Activated CD4-positive, alpha-beta T cell treated with anti-CD3 and anti-CD28 coated beads, Interleukin-2, amount 10 ng/mL, durations not matched to agents 7 days and 5 days (primary cell): ENCODE data around the gene LDLRAD4. TPM values are rescaled to one million over a fixed set of nuclear protein-coding genes. Genes with fewer than 3 reads are reported as not detected.

Source experiments
- CTCF ChIA-PET: fragments of 350-600 bp; sonication (Branson Sonifier 250); formaldehyde crosslinking; loops from one replicate; lab custom pipeline; 2021; ENCODE audit warnings: antibody characterized with exemption; lab: Charles Lee
- POLR2A ChIA-PET: fragments of 350-600 bp; sonication (Branson Sonifier 250); formaldehyde crosslinking; loops from one replicate; lab custom pipeline; 2021; ENCODE audit warnings: antibody characterized with exemption; lab: Charles Lee
- DNase-seq: peaks from one replicate; pipeline ENCODE4 v3.0.0-alpha.2; 2020
- H3K27ac Mint-ChIP-seq: one replicate; pipeline ENCODE4 v1.8.0; 2021; ENCODE audit warnings: mild to moderate bottlenecking, moderate library complexity, mixed read lengths
- H3K27me3 Mint-ChIP-seq: one replicate; pipeline ENCODE4 v1.8.0; 2021; ENCODE audit warnings: mixed read lengths
- H3K36me3 Mint-ChIP-seq: one replicate; pipeline ENCODE4 v1.8.0; 2021; ENCODE audit warnings: low read depth, mixed read lengths
- H3K4me1 Mint-ChIP-seq: one replicate; pipeline ENCODE4 v1.8.0; 2021; ENCODE audit warnings: mixed read lengths
- H3K4me3 Mint-ChIP-seq: one replicate; pipeline ENCODE4 v1.8.0; 2021; ENCODE audit warnings: mild to moderate bottlenecking, moderate library complexity, mixed read lengths
- H3K9me3 Mint-ChIP-seq: one replicate; pipeline ENCODE4 v1.8.0; 2021; ENCODE audit warnings: mixed read lengths
- total RNA-seq, 2 experiments: library from RNA; stranded (reverse); gene quantifications; one replicate each; pipeline ENCODE4 v1.2.3, GENCODE V29; 2021

The LDLRAD4 gene
- total RNA-seq, 2 experiments from 2014 or later = 23.8 to 28.6 TPM

DNA sequence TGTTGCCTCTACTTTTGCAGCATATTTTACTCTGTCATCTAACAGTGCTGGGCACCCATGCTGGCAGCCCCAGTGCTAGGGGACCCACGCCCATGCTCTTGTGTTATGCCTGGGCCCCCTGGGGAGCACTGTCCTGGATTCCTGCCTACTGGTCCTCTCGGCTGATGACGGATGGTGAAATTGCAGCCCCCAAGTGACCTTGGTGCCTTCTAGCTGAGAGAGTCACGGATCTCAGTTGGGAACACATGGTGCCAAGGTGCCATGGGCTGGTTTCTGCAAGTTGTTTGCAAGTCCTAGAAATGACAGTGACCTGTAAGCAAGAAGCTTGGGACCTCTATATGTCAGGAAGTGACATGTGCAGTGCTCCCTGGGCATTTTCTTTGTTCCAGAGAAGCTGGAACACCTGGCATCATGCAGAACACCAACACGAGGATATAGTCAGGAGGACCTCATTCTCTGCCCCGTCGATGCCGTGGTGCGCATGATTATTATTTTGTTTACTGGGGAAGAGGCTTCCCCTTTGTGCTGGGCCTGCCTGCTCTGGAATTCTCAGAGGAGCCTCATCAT is 187.6 kb downstream of the LDLRAD4 start:
- Mint-ChIP-seq H3K27me3 (no peaks in the 10 kb centered on the region), H3K9me3 (no peaks in the 10 kb centered on the region), H3K27ac (no peak overlapping the region), H3K4me3 (no peak overlapping the region), H3K36me3 (no peaks in the 10 kb centered on the region), H3K4me1 (peaks cover 4% of the 10 kb centered on the region)
- DNase-seq = no peak
- CTCF ChIA-PET = interaction anchor here (0.8 to 1.3 kb wide), 2 partner anchors 15 to 31 kb away, joined by 3 to 4 read pairs; no protein-coding TSS in a partner anchor
- POLR2A ChIA-PET = no interaction called here

DNA sequence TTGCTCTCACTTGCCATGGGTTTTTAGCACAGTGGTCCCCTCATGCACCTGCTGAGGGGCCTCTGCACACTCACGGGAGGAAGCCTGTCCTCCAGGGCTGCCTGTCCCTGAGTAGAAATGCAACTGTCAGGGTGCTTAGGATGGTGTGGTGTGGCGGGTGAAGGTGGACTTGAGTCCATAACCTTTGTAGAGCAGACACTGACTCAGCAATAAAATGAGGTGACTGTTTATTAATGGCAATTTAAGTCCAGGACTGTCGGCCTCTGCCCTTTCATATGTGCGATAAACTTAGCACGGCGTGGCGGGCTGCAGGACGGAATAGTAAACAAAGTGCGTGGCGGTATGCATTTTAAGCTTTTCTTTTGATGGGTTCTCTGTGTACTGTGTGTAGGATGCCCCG is 188.2 kb downstream of the LDLRAD4 start:
- peaks cover 6% of the 10 kb centered on the region for H3K9me3 Mint-ChIP-seq
- no peaks in the 10 kb centered on the region for H3K4me1 Mint-ChIP-seq
- H3K27ac Mint-ChIP-seq = no peak overlapping the region
- ChIA-PET POLR2A (no interaction called here), CTCF (no interaction called here)
- no peaks in the 10 kb centered on the region for H3K27me3 Mint-ChIP-seq
- H3K36me3 Mint-ChIP-seq = peaks cover 5% of the 10 kb centered on the region
- H3K4me3 Mint-ChIP-seq = no peak overlapping the region
- no peak for DNase-seq

DNA sequence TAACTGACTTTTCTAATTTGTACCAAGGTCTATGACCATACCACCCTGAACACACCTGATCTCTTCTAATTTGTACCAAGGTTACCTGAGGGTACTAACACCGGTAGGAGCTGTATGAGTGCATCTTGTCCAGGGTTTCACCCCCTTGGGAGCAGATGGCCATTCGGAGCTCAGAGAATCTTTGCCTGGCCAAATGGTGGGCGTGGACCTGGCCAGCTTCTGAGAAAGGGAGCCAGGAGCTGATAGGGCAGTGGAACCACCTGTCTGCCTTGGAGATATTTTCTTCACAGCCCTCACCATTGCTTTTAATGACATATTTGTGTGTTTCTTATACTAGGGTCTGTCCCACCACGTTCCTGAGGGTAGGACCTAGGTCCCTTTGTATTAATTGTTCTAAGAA is 188.9 kb downstream of the LDLRAD4 start:
- ChIA-PET CTCF (interaction anchor here (0.6 to 1.5 kb wide), 2 partner anchors 13 to 48 kb away, joined by 4 to 5 read pairs; no protein-coding TSS in a partner anchor), POLR2A (no interaction called here)
- H3K4me1 Mint-ChIP-seq = no peaks in the 10 kb centered on the region
- no peaks in the 10 kb centered on the region for H3K27me3 Mint-ChIP-seq
- H3K9me3 Mint-ChIP-seq = peaks cover 13% of the 10 kb centered on the region
- H3K27ac Mint-ChIP-seq = no peak overlapping the region
- H3K36me3 Mint-ChIP-seq = peaks cover 10% of the 10 kb centered on the region
- no peak overlapping the region for H3K4me3 Mint-ChIP-seq
- DNase-seq = no peak

DNA sequence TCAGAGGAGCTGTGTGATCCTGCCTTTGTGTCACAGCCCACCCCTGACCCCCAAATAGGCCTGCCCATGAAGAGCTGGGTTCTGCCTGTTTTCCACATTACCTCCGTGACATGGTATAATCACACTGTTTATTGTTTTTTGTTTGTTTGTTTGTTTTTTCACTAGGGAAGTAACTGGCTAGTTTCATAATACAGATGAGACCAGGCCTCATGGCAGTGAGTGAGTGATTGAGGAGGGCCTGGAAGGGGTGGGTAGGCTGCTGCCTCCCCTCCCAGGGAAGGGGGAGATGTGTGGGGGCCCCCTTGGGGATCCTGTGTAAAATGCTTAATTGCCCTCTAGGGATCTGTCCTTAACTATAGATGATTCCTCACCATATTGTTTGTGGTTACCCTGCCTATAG is 190.5 kb downstream of the LDLRAD4 start:
- peaks cover 17% of the 10 kb centered on the region for H3K9me3 Mint-ChIP-seq
- no peak overlapping the region for H3K4me3 Mint-ChIP-seq
- H3K27ac Mint-ChIP-seq = no peak overlapping the region
- no peak for DNase-seq
- H3K27me3 Mint-ChIP-seq = no peaks in the 10 kb centered on the region
- ChIA-PET POLR2A (interaction anchor here (0.6 kb wide), 1 partner anchor 317 kb away, joined by 3 read pairs; the partner anchor contains the start of genes FAM210A and RNMT), CTCF (interaction anchor here (1.5 kb wide), 1 partner anchor 13 kb away, joined by 3 read pairs; no protein-coding TSS in a partner anchor)
- no peaks in the 10 kb centered on the region for H3K4me1 Mint-ChIP-seq
- peaks cover 16% of the 10 kb centered on the region for H3K36me3 Mint-ChIP-seq

DNA sequence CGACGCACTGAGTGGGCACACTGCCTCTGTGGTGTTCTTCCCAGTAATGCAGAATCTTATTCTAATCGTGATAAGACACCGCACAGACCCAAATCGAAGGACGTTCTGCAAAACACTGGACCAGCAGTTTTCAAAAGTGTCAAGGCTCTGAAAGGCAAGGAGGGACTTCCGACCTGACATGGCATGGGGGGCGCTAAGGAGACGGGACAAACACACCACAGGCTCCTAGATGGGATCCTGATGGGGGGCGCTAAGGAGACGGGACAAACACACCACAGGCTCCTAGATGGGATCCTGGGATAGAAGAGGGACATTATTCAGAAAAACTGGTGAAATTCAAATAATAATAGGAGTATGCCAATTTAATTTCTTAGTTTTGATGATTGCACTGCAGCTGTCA is 191.4 kb downstream of the LDLRAD4 start:
- CTCF ChIA-PET = interaction anchor here (1.5 kb wide), 1 partner anchor 12 kb away, joined by 3 read pairs; no protein-coding TSS in a partner anchor

DNA sequence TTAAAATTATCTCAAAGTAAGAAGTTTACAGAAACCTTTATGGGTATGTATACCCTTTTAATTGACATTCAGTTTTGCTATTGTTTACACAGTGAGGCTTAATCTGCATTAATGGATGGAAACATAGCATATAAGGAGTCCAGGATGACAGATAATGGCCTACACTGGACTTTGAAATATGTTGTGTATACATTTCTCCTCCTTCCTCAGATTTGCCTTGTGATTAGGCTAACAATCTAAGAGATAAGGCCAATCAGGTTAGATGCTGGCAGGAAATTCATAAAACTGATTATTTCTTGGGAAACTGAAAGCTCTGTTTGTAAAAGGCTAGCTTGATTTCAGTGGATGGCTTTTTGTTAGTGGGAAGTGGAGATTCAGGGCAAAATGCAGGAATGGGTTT is 191.9 kb downstream of the LDLRAD4 start:
- Mint-ChIP-seq H3K9me3 (peaks cover 17% of the 10 kb centered on the region), H3K36me3 (peaks cover 16% of the 10 kb centered on the region), H3K4me1 (no peaks in the 10 kb centered on the region), H3K27me3 (no peaks in the 10 kb centered on the region), H3K27ac (no peak overlapping the region), H3K4me3 (no peak overlapping the region)
- no peak for DNase-seq
- POLR2A ChIA-PET = interaction anchor here (0.6 kb wide), 1 partner anchor 36 kb away, joined by 3 read pairs; no protein-coding TSS in a partner anchor
- CTCF ChIA-PET = interaction anchor here (1.5 kb wide), 1 partner anchor 12 kb away, joined by 3 read pairs; no protein-coding TSS in a partner anchor

More for the DNA sequence above, 191.4 kb downstream of the LDLRAD4 start:
- H3K4me1 Mint-ChIP-seq = no peaks in the 10 kb centered on the region
- no peaks in the 10 kb centered on the region for H3K27me3 Mint-ChIP-seq
- DNase-seq = no peak
- peaks cover 17% of the 10 kb centered on the region for H3K9me3 Mint-ChIP-seq
- no peak overlapping the region for H3K4me3 Mint-ChIP-seq
- POLR2A ChIA-PET = no interaction called here
- H3K36me3 Mint-ChIP-seq = peaks cover 16% of the 10 kb centered on the region
- H3K27ac Mint-ChIP-seq = no peak overlapping the region

DNA sequence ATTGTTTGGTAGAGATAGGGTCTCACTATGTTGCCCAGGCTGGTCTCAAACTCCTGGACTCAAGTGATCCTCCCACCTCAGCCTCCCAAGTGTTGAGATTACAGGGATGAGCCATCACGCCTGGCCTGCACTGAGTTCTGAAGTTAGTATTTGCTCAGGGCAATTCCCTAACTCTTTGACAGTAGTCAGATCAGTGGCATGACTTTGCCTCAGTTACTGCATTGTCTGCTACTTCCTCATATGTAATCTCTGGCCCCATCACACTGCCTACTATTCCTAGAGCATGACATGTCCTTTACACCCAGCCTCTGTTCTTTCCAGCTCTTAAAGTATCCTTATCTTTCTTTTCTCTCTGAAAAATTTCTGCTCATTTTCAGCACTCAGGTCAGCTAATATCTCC is 193.5 kb downstream of the LDLRAD4 start:
- H3K9me3 Mint-ChIP-seq = peaks cover 17% of the 10 kb centered on the region
- ChIA-PET CTCF (interaction anchor here (1.5 kb wide), 1 partner anchor 21 kb away, joined by 4 read pairs; no protein-coding TSS in a partner anchor), POLR2A (no interaction called here)
- no peaks in the 10 kb centered on the region for H3K27me3 Mint-ChIP-seq
- peaks cover 12% of the 10 kb centered on the region for H3K4me1 Mint-ChIP-seq
- H3K36me3 Mint-ChIP-seq = peaks cover 16% of the 10 kb centered on the region
- no peak for DNase-seq
- no peak overlapping the region for H3K27ac Mint-ChIP-seq
- H3K4me3 Mint-ChIP-seq = no peak overlapping the region

DNA sequence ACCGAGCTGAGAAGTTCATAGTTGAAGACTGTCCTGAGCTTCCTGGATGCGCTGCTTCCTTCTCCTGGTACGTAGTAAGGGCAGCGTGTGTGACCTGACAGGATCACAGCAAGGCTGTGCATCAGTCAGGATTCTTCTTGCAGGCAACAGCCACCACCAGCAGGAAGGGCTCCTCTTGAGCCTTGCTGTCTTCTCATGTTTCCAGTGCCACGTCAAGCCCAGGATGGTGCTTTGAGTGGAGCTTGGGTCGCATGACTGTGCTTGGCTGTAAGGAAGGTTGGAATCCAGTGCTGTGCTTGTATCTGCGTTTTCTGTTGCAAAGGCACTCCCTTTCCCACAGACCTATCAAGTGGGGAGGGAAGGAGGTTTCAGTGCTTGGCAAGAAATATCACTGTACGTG is 194.3 kb downstream of the LDLRAD4 start:
- H3K4me1 Mint-ChIP-seq = peaks cover 17% of the 10 kb centered on the region
- no peak overlapping the region for H3K4me3 Mint-ChIP-seq
- no peak for DNase-seq
- peaks cover 16% of the 10 kb centered on the region for H3K36me3 Mint-ChIP-seq
- POLR2A ChIA-PET = no interaction called here
- CTCF ChIA-PET = interaction anchor here (0.6 to 1.5 kb wide), 3 partner anchors 9 to 139 kb away, joined by 3 to 4 read pairs (median 3); no protein-coding TSS in a partner anchor
- no peaks in the 10 kb centered on the region for H3K27me3 Mint-ChIP-seq
- H3K27ac Mint-ChIP-seq = no peak overlapping the region
- peaks cover 17% of the 10 kb centered on the region for H3K9me3 Mint-ChIP-seq

DNA sequence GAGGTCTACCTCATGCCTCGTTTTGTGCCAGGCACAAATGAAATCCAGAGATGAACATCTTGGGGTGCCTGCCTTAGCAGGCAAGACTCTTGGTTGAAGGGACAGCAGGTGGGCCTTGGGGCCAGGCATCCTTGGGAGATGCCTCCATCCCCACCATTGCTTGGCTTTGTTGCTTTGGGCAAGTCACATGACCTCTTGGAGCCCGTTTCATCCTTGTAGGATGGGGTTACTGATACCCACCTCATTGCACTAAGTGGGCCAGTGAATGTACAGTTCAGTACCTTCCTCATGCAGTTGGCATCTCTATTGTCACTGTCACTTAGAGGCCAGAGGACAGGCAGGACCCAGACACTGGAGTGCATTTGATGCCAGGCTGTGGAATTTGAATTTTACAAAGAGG is 195.5 kb downstream of the LDLRAD4 start:
- no peak overlapping the region for H3K4me3 Mint-ChIP-seq
- H3K9me3 Mint-ChIP-seq = peaks cover 17% of the 10 kb centered on the region
- peaks cover 16% of the 10 kb centered on the region for H3K36me3 Mint-ChIP-seq
- peaks cover 21% of the 10 kb centered on the region for H3K4me1 Mint-ChIP-seq
- ChIA-PET CTCF (no interaction called here), POLR2A (no interaction called here)
- no peak overlapping the region for H3K27ac Mint-ChIP-seq
- DNase-seq = no peak
- no peaks in the 10 kb centered on the region for H3K27me3 Mint-ChIP-seq

DNA sequence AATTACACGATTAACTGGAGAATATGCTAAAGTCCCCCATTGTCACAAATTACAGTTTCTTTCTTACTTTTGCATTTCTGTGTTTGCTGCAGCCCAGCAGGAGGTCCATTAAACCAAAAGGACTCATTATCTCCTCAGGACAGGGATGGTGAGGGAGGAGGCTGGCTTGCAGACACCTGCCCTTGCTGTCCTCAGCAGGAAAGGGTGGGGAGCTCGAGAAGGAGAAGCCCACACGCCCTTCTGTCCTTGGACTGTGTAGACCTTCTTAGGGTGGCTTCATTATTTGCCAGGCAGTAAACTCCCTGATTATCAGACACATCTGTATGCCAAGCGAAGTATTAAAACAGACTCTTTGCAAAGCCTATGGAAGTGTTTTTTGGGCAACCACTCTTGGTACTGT is 196.0 kb downstream of the LDLRAD4 start:
- H3K4me3 Mint-ChIP-seq = no peak overlapping the region
- ChIA-PET CTCF (no interaction called here), POLR2A (no interaction called here)
- H3K27me3 Mint-ChIP-seq = no peaks in the 10 kb centered on the region
- DNase-seq = no peak
- peaks cover 21% of the 10 kb centered on the region for H3K4me1 Mint-ChIP-seq
- no peak overlapping the region for H3K27ac Mint-ChIP-seq
- H3K36me3 Mint-ChIP-seq = peaks cover 16% of the 10 kb centered on the region
- H3K9me3 Mint-ChIP-seq = peaks cover 17% of the 10 kb centered on the region

DNA sequence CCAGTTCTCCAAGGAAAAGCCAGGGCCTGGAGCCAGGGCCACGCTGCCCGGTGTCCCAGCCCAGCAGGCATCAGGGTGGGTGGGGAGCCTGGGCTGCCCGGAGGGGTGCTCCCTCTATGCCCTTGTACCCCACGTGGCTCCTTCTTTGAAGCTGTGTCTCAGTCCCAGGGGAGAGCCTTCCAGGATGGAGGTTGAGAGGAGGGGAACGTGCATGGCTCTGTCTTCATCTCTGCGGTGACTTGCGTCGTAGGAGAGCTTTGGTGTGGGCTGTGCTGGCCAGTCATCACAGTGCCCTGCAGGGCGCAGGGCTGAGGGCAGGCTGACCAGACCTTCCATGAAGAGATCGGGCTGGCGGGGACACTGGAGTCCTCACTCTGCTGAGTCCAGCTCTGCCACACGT is 197.2 kb downstream of the LDLRAD4 start:
- no peak for DNase-seq
- ChIA-PET POLR2A (no interaction called here), CTCF (interaction anchor here (0.5 kb wide), 1 partner anchor 326 kb away, joined by 3 read pairs; no protein-coding TSS in a partner anchor)
- Mint-ChIP-seq H3K4me3 (no peak overlapping the region), H3K27me3 (no peaks in the 10 kb centered on the region), H3K36me3 (peaks cover 16% of the 10 kb centered on the region), H3K27ac (no peak overlapping the region), H3K9me3 (peaks cover 17% of the 10 kb centered on the region), H3K4me1 (peaks cover 21% of the 10 kb centered on the region)

DNA sequence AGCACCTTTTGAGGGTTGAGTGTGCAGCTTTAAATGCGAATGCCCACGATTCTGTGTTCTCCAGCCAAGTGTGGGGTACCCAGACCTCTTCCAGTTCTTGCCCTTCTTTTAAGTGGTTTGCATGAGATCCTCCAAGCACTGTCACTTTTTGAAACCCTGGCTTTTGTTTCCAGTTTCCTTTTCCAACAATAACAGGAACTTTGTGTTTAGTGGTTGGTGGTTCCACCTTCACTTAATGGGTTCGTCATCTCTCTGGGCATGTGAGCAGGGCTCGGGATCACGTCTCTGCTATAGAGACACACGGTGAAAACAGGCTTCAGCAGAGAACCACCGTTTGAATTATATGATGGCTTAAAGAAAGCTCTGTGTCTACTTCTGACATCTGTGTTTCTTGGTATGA is 197.6 kb downstream of the LDLRAD4 start:
- Mint-ChIP-seq H3K27ac (no peak overlapping the region), H3K4me1 (peaks cover 21% of the 10 kb centered on the region), H3K9me3 (peaks cover 16% of the 10 kb centered on the region), H3K36me3 (peaks cover 16% of the 10 kb centered on the region), H3K27me3 (no peaks in the 10 kb centered on the region), H3K4me3 (no peak overlapping the region)
- no peak for DNase-seq
- CTCF ChIA-PET = interaction anchor here (0.5 kb wide), 1 partner anchor 59 kb away, joined by 3 read pairs; no protein-coding TSS in a partner anchor
- POLR2A ChIA-PET = no interaction called here

DNA sequence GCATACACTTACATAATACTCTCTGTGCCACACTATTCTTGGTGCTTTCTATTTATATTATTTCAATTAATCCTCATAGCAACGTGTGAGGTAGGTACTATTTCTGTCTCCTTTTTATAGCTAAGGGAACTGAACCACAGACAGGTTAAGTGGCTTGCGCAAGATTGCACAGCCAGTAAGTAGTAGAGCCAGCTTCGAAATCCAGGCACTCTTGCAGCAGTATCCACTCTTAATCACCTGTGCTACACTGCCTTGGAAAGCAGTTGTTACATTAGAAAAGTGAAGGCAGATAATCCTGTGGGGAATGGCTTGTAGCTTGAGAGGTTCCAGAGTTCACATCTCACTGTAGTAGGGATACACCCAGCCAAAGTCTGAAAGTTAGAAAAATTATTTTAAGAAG is 198.3 kb downstream of the LDLRAD4 start:
- CTCF ChIA-PET = interaction anchor here (0.5 to 0.6 kb wide), 2 partner anchors 58 to 215 kb away, joined by 3 to 4 read pairs; no protein-coding TSS in a partner anchor
- H3K27ac Mint-ChIP-seq = no peak overlapping the region
- peaks cover 10% of the 10 kb centered on the region for H3K9me3 Mint-ChIP-seq
- H3K36me3 Mint-ChIP-seq = peaks cover 12% of the 10 kb centered on the region
- H3K27me3 Mint-ChIP-seq = no peaks in the 10 kb centered on the region
- no peak overlapping the region for H3K4me3 Mint-ChIP-seq
- POLR2A ChIA-PET = no interaction called here
- peaks cover 21% of the 10 kb centered on the region for H3K4me1 Mint-ChIP-seq
- no peak for DNase-seq
